Sigmoid colon (tissue), 4 donors: ENCODE results near the gene UBE3C.

Experiments used
- EP300 ChIP-seq, 4 donors: sonication (generic); formaldehyde crosslinking; IDR thresholded peaks; one replicate each; pipeline ENCODE4 v1.6.1; 2017; ENCODE audit warnings: antibody characterized with exemption in 4 of 4
- POLR2A ChIP-seq, 2 donors: fragments of 450-650 bp; IDR thresholded peaks; one replicate each; pipeline ENCODE4 v1.6.1; 2016; ENCODE audit warnings: antibody characterized with exemption in 2 of 2, mild to moderate bottlenecking in 2 of 2, moderate library complexity in 2 of 2
- POLR2AphosphoS5 ChIP-seq, 4 donors: sonication (generic); formaldehyde crosslinking; IDR thresholded peaks; one replicate each; pipeline ENCODE4 v1.6.1; 2017; ENCODE audit warnings: antibody characterized with exemption in 4 of 4

DNA sequence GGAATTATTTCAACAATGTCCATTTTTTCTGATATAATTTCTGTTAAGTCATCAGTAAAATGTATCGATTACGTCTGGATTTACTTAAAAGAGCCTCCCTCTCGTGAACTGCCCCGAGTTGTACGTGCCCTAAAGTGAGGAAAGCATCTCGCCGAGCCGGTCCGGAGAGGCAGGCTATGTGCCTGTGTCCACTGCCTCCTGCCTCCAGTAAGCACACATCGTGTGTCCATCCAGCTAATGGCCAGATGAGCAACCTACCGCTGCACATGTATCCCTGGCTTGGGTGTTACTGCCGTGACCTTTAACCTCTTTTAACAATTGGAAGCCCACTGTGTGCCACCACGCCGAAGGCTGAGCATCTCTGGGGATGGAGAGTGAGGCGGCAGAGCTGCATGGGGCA, 174.9 kb downstream of the UBE3C start:
- no peak for TF ChIP-seq POLR2A (IDR thresholded peaks at IDR 0.05)
- TF ChIP-seq POLR2AphosphoS5 (IDR thresholded peaks at IDR 0.05), result no peak
- TF ChIP-seq EP300 (IDR thresholded peaks at IDR 0.05), result no peak
